HG03442 (cell line): ENCODE data around the gene KCNJ2.
A peak's percentile ranks its signal among the peaks of the same experiment; 100 is the strongest.

ENCODE experiments used
- ATAC-seq: cut with Tn5 transposase; IDR thresholded peaks from one replicate; pipeline ENCODE4 v1.9.1; 2021; ENCODE audit warnings: mild to moderate bottlenecking, moderate library complexity; ENCODE audit not compliant: unreplicated experiment

KCNJ2 gene

GRCh38 chr17:70158591-70158990, 10.7 kb upstream of the KCNJ2 start:
- ATAC-seq, result no peak

DNA sequence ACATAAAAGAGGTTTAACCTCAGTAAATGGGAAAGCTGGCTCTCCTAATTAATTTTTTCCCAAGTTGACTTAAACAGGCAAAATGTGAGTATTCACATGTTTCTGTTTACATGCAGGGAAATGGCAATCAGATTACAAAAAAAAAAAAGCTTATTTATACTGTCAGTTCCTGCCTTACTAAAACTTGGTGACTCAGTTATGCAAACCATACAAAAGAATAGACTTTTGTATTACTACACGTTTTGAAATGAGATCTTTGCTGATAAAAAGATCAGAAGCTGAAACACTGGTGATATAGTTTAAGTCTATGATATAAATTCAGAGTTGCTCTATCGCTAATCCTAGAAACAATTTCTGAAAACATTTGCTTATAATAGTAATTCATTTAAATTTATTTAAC, 9.4 kb upstream of the KCNJ2 start:
- ATAC-seq, result no peak

GRCh38 chr17:70161519-70161918, 7.8 kb upstream of the KCNJ2 start:
- ATAC-seq, result no peak

DNA sequence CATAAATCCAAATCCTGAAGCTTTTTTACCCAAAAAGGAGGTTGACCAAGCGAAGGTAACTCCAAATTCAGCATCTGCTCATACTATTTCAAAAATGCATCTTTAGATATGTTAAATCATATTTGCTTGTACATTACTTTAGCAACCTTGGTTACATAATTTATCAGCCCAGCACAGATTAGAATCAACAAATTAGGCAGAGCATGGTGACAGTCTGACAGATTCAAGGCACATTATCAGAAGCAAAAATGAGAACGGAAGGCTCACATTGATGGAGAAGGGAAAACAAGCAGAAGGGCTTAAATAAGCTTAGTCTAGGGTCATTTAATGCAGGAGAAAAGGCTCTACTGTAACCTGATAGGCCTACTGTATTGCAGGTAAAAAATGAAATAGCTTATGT, 3.9 kb upstream of the KCNJ2 start:
- no peak for ATAC-seq

GRCh38 chr17:70166615-70167014, 2.7 kb upstream of the KCNJ2 start:
- ATAC-seq, result no peak

DNA sequence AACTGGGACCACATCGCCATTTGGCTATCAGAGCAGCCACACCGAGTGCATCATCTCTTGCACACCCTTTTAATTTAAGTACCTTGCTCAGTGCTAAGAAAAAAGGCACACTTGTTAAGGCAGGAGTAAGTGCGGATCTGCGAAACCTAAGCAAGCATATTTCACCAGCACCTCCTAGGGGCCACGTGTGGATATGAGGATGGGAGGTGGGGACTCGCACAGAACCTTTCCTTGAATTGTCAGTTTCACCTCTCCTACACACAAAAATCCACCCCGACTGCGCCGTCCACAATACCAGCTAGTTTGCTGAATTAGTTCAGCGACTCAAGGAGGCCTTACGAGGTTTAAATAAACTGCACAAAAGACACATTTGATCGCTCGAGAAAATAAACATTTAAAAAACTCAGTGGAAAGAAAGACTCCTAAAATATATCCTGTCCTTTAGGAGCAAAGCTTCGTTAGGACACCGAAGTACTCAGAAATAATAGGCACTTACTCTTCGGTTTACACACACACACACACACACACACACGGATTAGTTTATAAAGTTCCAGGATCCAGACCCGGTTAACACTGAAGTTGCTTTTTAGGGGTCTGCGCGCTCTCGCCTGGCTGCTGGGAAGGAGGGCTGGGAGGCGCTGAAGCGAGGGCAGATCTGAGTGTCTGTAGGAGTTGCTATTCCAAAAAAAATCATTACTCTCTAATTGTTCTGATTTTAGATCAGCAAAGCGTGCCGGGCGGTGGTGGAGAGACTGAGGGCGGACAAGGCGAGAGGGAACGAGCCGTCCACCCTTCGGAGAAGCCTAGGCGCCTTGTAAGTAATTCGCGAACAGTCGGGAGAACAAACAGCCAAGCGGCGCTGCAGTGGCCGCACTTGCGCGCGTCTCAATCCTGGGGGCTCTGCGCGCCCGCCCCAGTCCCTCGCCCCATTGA, 1.0 kb upstream of the KCNJ2 start:
- peak; percentile 17 for ATAC-seq

DNA sequence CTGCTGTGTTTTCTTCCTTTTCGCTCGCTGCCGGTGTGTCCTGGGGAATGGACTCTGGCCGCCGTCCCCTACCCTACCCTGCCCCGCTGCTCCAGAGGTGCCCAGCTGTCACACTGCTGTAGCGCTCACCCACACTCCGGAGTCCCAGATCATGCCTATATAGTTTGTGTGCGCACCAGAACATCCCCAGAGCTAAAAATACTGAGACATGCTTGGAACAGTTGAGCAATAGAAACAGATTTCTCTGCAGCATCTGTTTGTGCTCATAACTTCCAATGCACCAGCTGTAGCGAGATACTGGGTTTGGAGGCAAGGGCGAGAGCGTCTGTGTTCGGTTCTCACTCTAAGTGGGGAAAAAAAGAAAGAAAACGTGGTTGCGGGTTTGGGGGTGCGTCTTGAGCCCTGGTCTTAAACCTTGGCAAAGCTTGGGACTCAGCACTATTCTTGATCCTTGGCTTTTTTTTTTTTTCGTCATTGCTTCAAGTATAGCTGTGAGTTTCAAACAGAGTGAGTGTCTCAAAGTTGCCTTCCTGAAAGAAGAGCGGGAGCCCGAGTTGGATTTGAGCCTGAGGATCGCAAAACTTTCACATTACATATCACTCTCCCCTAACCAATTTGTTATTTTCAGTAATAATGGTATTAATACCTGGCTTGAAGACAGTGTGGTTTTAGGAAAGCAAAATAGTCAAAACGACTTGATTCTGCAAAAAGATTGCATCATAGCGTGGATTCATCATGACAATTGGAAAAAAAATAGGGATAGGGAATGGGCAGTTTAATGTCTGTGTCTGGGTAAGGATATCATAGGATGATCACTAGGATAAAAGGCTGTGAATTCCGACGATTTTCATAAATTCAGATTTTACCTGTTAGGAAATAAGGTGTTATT, 621 bp downstream of the KCNJ2 start:
- ATAC-seq, result no peak

DNA sequence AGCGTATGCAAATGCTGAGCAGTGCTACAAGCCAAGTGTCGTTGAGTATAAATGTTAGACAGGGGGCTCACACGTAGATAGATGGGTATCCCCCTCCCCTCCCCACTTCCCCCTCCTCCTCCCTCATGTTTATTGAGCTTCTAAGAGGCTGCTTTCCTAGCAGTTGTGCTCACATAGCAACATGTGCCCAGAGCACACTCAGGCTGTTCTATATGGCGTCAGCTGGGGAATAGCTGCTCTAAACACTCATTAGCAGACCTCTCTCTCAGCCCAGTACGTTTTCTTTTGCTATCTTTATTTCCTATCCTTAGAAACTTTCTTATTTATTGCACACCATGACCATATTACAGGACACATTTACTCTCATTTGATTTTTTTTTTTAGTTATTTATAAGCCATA, 1.8 kb downstream of the KCNJ2 start:
- ATAC-seq, result no peak

GRCh38 chr17:70172449-70172848, 3.1 kb downstream of the KCNJ2 start:
- no peak for ATAC-seq

GRCh38 chr17:70172923-70173322, 3.6 kb downstream of the KCNJ2 start:
- ATAC-seq, result no peak

DNA sequence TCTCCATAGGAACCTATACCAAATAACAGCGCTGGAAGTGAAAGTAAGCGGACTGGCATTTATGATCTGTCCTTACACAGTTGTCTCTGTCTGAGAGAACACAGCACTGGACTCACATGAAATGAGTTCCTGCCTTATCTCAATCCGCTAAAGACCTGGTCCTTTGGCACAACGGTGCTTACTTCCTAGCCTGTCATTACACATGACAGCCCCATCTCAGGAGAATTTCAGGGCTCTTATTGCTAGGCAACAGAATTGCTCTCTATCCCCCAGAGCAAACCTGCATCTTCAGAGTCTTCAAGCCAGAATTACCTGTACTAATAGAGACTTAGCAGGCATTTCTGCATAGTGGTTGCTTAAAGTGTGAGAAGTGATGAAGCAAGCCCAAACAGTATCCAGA, 4.3 kb downstream of the KCNJ2 start:
- no peak for ATAC-seq

DNA sequence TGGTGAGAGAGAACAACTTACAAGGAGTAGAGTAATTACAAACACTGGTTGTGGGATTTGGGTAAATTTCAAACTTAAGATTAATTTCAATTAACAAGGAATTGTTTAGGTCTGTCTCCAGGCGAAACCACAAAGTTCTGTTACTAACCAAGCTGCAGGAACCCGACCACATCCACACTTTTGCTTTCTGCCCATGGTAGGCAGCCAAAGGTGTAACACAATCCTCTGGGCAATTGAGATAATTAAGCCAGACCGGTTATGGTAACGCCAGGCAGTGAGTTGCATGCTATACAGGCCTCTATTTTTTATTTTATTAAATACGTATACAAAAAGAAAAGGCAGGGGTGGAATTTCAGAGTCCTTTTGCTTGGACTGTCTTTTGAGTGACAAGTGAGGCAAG, 12.0 kb downstream of the KCNJ2 start:
- no peak for ATAC-seq

DNA sequence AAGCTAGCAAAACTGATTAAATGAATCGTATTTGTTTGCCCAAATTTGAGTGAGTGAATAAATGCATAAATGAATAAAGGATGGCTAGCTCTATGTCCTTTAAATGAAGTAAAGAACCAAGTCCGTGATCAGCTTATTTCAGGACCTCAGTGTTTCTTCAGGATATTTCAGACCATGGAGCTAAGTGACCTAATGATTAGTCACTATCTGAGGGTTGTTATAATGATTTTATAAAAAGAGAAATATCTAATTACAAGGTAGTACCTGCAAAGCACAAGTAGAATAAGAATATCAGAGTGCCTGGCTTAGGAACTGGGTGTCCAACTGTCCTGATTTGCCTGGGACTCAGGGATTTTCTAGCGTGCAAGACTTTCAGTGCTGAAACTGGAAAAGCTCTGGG, 12.5 kb downstream of the KCNJ2 start:
- ATAC-seq, result no peak

GRCh38 chr17:70183508-70183907, 14.2 kb downstream of the KCNJ2 start:
- no peak for ATAC-seq

- no peak for ATAC-seq
Measured at GRCh38 chr17:70184207-70184606, 14.9 kb downstream of the KCNJ2 start.

- ATAC-seq, result no peak
Measured at GRCh38 chr17:70184770-70185169, 15.4 kb downstream of the KCNJ2 start.

DNA sequence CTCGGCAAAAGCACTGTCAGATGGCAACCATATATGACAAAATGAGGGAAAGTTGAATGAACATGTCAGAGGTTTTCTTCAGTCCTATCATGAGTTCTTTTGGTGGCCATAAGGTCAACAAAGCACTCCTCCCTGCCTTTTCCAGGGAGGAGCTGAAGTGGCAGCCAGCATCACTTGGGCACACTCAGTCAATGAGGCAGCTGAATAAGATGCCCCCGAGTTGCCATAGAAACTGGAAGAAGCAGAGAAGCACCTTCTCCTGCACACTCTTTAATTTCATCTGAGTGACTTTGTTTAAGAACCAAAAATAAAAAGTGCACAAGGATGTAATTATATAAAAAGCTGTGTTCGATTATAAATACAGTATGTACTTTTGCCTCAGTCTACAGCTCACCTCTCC, 16.0 kb downstream of the KCNJ2 start:
- no peak for ATAC-seq

GRCh38 chr17:70187383-70187782, 18.1 kb downstream of the KCNJ2 start:
- ATAC-seq, result no peak

GRCh38 chr17:70190959-70191805, 21.9 kb downstream of the KCNJ2 start:
- ATAC-seq, result no peak

DNA sequence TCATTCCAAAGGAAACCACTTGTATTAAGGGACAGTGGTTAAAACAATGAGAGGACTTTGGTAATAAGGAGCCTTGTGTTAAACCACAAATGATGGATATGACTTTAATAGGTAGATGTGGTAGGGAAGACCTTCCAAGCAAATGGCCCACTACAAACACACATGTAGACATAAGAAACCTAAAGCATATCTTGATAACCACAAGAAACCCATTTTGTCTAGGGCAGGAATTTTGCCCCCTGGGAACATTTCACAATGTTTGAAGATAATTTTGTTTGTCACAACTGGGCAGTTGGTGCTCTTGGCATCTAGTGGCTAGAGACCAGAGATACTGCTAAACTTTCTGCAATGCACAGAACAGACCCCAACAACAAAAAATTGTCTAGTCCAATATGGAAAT, 25.8 kb downstream of the KCNJ2 start:
- ATAC-seq, result no peak

DNA sequence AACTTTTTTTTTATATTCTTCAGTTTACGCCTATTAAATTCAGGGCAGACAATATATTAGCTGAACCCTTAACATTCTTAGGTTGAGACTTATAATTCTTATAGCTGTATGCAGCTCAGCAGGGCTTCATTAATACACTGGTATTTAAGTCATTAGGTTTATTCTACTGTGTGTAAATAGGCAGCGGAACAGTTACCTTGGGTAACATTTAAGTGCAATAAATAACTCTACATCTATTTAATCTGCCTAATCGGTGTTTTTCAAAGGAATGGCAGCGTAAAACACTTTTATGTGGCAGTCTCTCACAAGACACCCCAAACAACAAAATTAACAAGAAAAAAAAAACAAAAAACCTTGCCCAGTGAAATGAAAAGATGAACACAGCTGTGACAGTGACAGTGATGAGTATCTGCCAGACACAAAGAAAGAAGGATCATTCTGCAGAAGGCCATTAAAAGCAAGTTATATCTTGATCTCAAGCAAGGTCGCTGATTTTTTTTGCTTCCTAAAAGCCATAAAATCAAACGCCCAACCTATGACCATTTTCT, 32.6 kb downstream of the KCNJ2 start:
- no peak for ATAC-seq
